Measurements from ENCODE around the gene KPRP. TPM values are rescaled to one million over a fixed set of nuclear protein-coding genes. Genes with fewer than 3 reads are reported as not detected.

Gene KPRP
- total RNA-seq, 4 donors from 2014 or later: 219 to 353 (median 231) TPM

DNA sequence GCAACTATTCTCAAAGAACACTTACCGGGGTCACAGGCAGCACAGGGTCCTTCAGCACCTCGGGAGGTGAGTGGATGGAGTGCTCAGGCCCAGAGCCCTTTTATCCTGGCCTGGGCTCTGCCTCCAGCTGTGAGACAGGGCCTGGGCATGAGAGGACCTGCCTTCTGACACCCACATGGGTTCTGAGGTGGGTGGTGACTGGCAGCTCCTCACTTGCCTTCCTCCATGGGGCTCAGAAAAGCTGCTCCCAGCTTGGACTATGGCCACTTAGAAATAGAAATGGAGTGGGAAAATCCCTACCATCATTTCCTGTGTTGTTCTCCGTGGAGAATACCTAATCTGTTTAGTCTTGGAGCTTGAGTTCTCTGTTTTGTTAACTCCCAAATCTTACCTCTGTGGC, 48.8 kb downstream of the KPRP start, which contains the start of gene LCE1C:
TSS of gene LCE1C (minus strand) at position 76 of the 400 bp plus-strand sequence. CDS start 1,173 bp downstream, outside the sequence.
- intact Hi-C loops (cut with DNase I; ENCODE audit: low total_unique reads): no loop called here
- WGBS, 2 donors: 35 to 38% methylated on average over 3 of the region's 3 CpGs
- DNase-seq (ENCODE audit: low spot score in 2 of 2): no peak
- TF ChIP-seq POLR2A (IDR thresholded peaks at IDR 0.05): no peak
- TF ChIP-seq, protein P1, sequence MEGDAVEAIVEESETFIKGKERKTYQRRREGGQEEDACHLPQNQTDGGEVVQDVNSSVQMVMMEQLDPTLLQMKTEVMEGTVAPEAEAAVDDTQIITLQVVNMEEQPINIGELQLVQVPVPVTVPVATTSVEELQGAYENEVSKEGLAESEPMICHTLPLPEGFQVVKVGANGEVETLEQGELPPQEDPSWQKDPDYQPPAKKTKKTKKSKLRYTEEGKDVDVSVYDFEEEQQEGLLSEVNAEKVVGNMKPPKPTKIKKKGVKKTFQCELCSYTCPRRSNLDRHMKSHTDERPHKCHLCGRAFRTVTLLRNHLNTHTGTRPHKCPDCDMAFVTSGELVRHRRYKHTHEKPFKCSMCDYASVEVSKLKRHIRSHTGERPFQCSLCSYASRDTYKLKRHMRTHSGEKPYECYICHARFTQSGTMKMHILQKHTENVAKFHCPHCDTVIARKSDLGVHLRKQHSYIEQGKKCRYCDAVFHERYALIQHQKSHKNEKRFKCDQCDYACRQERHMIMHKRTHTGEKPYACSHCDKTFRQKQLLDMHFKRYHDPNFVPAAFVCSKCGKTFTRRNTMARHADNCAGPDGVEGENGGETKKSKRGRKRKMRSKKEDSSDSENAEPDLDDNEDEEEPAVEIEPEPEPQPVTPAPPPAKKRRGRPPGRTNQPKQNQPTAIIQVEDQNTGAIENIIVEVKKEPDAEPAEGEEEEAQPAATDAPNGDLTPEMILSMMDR (IDR thresholded peaks at IDR 0.05): no peak
- H3K4me3 ChIP-seq (ENCODE audit: low read depth, poor library complexity, severe bottlenecking): no peak within 1 kb of the TSS

DNA sequence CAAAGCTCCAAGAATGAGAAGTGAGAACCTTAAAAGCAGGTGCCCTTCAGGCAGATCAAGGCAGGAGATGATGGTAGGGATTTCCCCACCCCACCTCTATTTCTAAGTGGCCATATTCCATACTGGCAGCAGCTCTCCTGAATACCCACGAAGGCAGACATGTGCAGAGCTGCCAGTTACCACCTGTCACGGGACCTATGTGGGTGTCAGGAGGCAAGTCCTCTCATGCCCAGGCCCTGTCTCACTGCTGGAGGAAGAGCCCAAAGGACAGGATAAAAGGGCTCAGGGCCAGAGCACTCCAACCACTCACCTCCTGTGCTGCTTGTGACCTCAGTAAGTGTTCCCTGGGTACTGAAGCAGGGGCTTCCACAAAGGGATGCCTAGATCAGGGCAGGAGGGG, 53.2 kb downstream of the KPRP start:
- TF ChIP-seq, protein P1 (IDR thresholded peaks at IDR 0.05): no peak
- no peak for TF ChIP-seq POLR2A (IDR thresholded peaks at IDR 0.05)
- peak in 1 of 2 donors; percentile 46 for DNase-seq (ENCODE audit: low spot score in 2 of 2)
- 64 to 73% methylated on average over 2 of the region's 2 CpGs for WGBS, 2 donors
- H3K4me3 ChIP-seq (ENCODE audit: low read depth, poor library complexity, severe bottlenecking): no peak overlapping the region
- intact Hi-C loops (cut with DNase I; ENCODE audit: low total_unique reads): no loop called here

Other genes starting within 250 kb of the KPRP start
- gene LCE5A, start 247.2 kb upstream of the KPRP start, total RNA-seq: 100 to 1,000 TPM; 154 to 612 (median 267) TPM
- 100 to 1,000 TPM; 298 to 552 (median 441) TPM for gene CRCT1, start 243.5 kb upstream of the KPRP start, total RNA-seq
- gene LCE3E, start 191.2 kb upstream of the KPRP start, total RNA-seq: 10 to 100 TPM; 16.7 to 28.0 (median 23.1) TPM
- 10 to 100 TPM; 20.1 to 93.6 (median 42.9) TPM for gene LCE3D, start 177.5 kb upstream of the KPRP start, total RNA-seq
- gene LCE3C, start 157.8 kb upstream of the KPRP start, total RNA-seq: not detected
- gene LCE3B, start 144.2 kb upstream of the KPRP start, total RNA-seq: not detected
- gene LCE3A, start 134.9 kb upstream of the KPRP start, total RNA-seq: not detected
- 100 to 1,000 TPM; 293 to 644 (median 312) TPM for gene LCE2D, start 94.6 kb upstream of the KPRP start, total RNA-seq
- 1,000 to 10,000 TPM in 1 of 4 donors, 100 to 1,000 TPM in 3; 775 to 1,224 (median 802) TPM for gene LCE2C, start 82.7 kb upstream of the KPRP start, total RNA-seq
- gene LCE2B, start 71.9 kb upstream of the KPRP start, total RNA-seq: 1,000 to 10,000 TPM; 1,313 to 2,792 (median 1,611) TPM
- 100 to 1,000 TPM; 243 to 569 (median 350) TPM for gene LCE2A, start 59.7 kb upstream of the KPRP start, total RNA-seq
- gene LCE4A, start 49.9 kb upstream of the KPRP start, total RNA-seq: 1 to 10 TPM in 3 of 4 donors, not detected in 1; 5.6 to 7.9 (median 6.7) TPM
- 100 to 1,000 TPM in 1 of 4 donors, 10 to 100 TPM in 3; 34.2 to 121 (median 64.6) TPM for gene LCE1F, start 17.1 kb downstream of the KPRP start, total RNA-seq
- gene LCE1E, start 28.2 kb downstream of the KPRP start, total RNA-seq: 100 to 1,000 TPM in 2 of 4 donors, 10 to 100 TPM in 2; 45.3 to 112 (median 101) TPM
- gene LCE1D, start 38.7 kb downstream of the KPRP start, total RNA-seq: 100 to 1,000 TPM; 130 to 942 (median 594) TPM
- gene LCE1C, start 48.6 kb downstream of the KPRP start, total RNA-seq: 1,000 to 10,000 TPM; 1,701 to 2,689 (median 2,386) TPM
- 100 to 1,000 TPM; 207 to 278 (median 246) TPM for gene LCE1B, start 53.9 kb downstream of the KPRP start, total RNA-seq
- 100 to 1,000 TPM; 612 to 936 (median 792) TPM for gene LCE1A, start 69.4 kb downstream of the KPRP start, total RNA-seq
- gene LCE6A, start 84.8 kb downstream of the KPRP start, total RNA-seq: 100 to 1,000 TPM in 2 of 4 donors, 10 to 100 TPM in 2; 60.9 to 207 (median 107) TPM
- gene LCE7A, start 102.0 kb downstream of the KPRP start, total RNA-seq: 1 to 10 TPM in 1 of 4 donors, not detected in 3; 5.1 TPM
- gene SMCP, start 120.3 kb downstream of the KPRP start, total RNA-seq: not detected
- gene IVL, start 150.5 kb downstream of the KPRP start, total RNA-seq: 100 to 1,000 TPM; 162 to 322 (median 207) TPM
- gene SPRR5, start 189.2 kb downstream of the KPRP start, total RNA-seq: 100 to 1,000 TPM in 1 of 4 donors, 10 to 100 TPM in 3; 41.5 to 137 (median 78.1) TPM
- 100 to 1,000 TPM in 2 of 4 donors, 10 to 100 TPM in 1, 1 to 10 TPM in 1; 4.0 to 142 (median 77.2) TPM for gene SPRR4, start 212.6 kb downstream of the KPRP start, total RNA-seq
- gene SPRR1A, start 226.1 kb downstream of the KPRP start, total RNA-seq: not detected
- not detected for gene SPRR3, start 243.7 kb downstream of the KPRP start, total RNA-seq

Data from lower leg skin (tissue), 4 donors.